Liver (tissue), 9 donors: ENCODE data around the gene TGM6. TPM values are rescaled to one million over a fixed set of nuclear protein-coding genes. Genes with fewer than 3 reads are reported as not detected.

ENCODE experiments used
- DNase-seq: peaks from one replicate; pipeline ENCODE4 v3.0.0-alpha.2; 2017; ENCODE audit warnings: low spot score
- H3K27ac ChIP-seq, 2 donors: one replicate each; pipeline ENCODE4 v1.7.0; 2013; ENCODE audit warnings: inconsistent platforms in 2 of 2, low read length in 2 of 2, control low read depth in 1 of 2, low read depth in 1 of 2, mild to moderate bottlenecking in 1 of 2
- H3K27me3 ChIP-seq, 4 donors: one replicate each; pipeline versions ENCODE4 v1.6.1 to v1.7.0; 2013; ENCODE audit warnings: low read length in 3 of 4, inconsistent platforms in 1 of 4, mild to moderate bottlenecking in 1 of 4, moderate library complexity in 1 of 4; ENCODE audit not compliant: control insufficient read depth in 4 of 4, insufficient read depth in 4 of 4
- H3K36me3 ChIP-seq, 4 donors: one replicate each; pipeline versions ENCODE4 v1.6.1 to v1.7.0; 2013; ENCODE audit warnings: low read length in 3 of 4, mild to moderate bottlenecking in 3 of 4, low read depth in 1 of 4, moderate library complexity in 1 of 4; ENCODE audit not compliant: control insufficient read depth in 4 of 4, insufficient read depth in 3 of 4
- H3K4me1 ChIP-seq, 4 donors: one replicate each; pipeline versions ENCODE4 v1.6.1 to v1.7.0; 2013; ENCODE audit warnings: low read length in 3 of 4, mild to moderate bottlenecking in 3 of 4, moderate library complexity in 1 of 4; ENCODE audit not compliant: control insufficient read depth in 4 of 4, insufficient read depth in 4 of 4
- H3K4me3 ChIP-seq, 3 donors: one replicate each; pipeline versions ENCODE4 v1.6.1 to v1.7.0; 2013; ENCODE audit warnings: low read length in 3 of 3, control low read depth in 1 of 3, low read depth in 1 of 3, mild to moderate bottlenecking in 1 of 3
- H3K9ac ChIP-seq, 2 donors: one replicate each; pipeline ENCODE4 v1.7.0; 2013; ENCODE audit warnings: low read length in 2 of 2, mild to moderate bottlenecking in 2 of 2, moderate library complexity in 2 of 2, control low read depth in 1 of 2, low read depth in 1 of 2
- H3K9me3 ChIP-seq, 4 donors: one replicate each; pipeline versions ENCODE4 v1.6.1 to v1.7.0; 2013; ENCODE audit warnings: low read length in 3 of 4; ENCODE audit not compliant: control insufficient read depth in 4 of 4
- EGR1 ChIP-seq, 2 donors: IDR thresholded peaks; 2 replicates each; pipeline ENCODE4 v1.6.1; 2016 to 2018; ENCODE audit warnings: antibody characterized with exemption in 2 of 2, low read depth in 2 of 2
- FOXA1 ChIP-seq: IDR thresholded peaks from 2 replicates; pipeline ENCODE4 v1.6.1; 2016; ENCODE audit warnings: antibody characterized with exemption
- FOXA2 ChIP-seq: IDR thresholded peaks from 2 replicates; pipeline ENCODE4 v1.6.1; 2016; ENCODE audit warnings: antibody characterized with exemption
- GABPA ChIP-seq, 2 donors: IDR thresholded peaks in 1 of 2; conservative IDR thresholded peaks in 1 of 2; 2 replicates each; pipeline ENCODE4 v1.6.1; 2016; ENCODE audit warnings: antibody characterized with exemption in 2 of 2, mild to moderate bottlenecking in 1 of 2, moderate library complexity in 1 of 2
- JUND ChIP-seq, 2 donors: IDR thresholded peaks; 2 replicates each; pipeline ENCODE4 v1.6.1; 2016; ENCODE audit warnings: antibody characterized with exemption in 2 of 2
- MAX ChIP-seq: IDR thresholded peaks from 2 replicates; pipeline ENCODE4 v1.6.1; 2016; ENCODE audit warnings: antibody characterized with exemption
- NR2F2 ChIP-seq: IDR thresholded peaks from 2 replicates; pipeline ENCODE4 v1.6.1; 2016; ENCODE audit warnings: antibody characterized with exemption
- RAD21 ChIP-seq, 2 donors: IDR thresholded peaks; 2 replicates each; pipeline ENCODE4 v1.6.1; 2016; ENCODE audit warnings: antibody characterized with exemption in 2 of 2, mild to moderate bottlenecking in 2 of 2
- REST ChIP-seq: IDR thresholded peaks from 2 replicates; pipeline ENCODE4 v1.6.1; 2016; ENCODE audit warnings: antibody characterized with exemption, mild to moderate bottlenecking
- RXRA ChIP-seq, 2 donors: IDR thresholded peaks; 2 replicates each; pipeline ENCODE4 v1.6.1; 2017 to 2018; ENCODE audit warnings: antibody characterized with exemption in 2 of 2, mild to moderate bottlenecking in 1 of 2
- SP1 ChIP-seq: IDR thresholded peaks from 2 replicates; pipeline ENCODE4 v1.6.1; 2018; ENCODE audit warnings: antibody characterized with exemption, mild to moderate bottlenecking
- TAF1 ChIP-seq: conservative IDR thresholded peaks from 2 replicates; pipeline ENCODE4 v1.6.1; 2016; ENCODE audit warnings: antibody characterized with exemption, mild to moderate bottlenecking
- YY1 ChIP-seq: IDR thresholded peaks from 2 replicates; pipeline ENCODE4 v1.6.1; 2016; ENCODE audit warnings: antibody characterized with exemption, mild to moderate bottlenecking
- WGBS: extraction: QIAGEN DNeasy Blood & Tissue Kit; methylation state at CpG from one replicate; pipeline ENCODE4 v1.1.7; 2013; 5-methylcytosine and 5-hydroxymethylcytosine counted together
- polyA plus RNA-seq, 2 donors: library from polyadenylated mRNA; stranded (reverse) in 1 of 2; unstranded in 1 of 2; fragments of 200-250 nt in 1 of 2; fragments of >200 nt in 1 of 2; fragmentation: Nextera tagmentation in 1 of 2; extraction: Ambion mirVana in 1 of 2; gene quantifications; one replicate each; pipeline versions ENCODE4 v1.2.1 to v1.2.3, GENCODE V29; 2013 to 2015
- total RNA-seq, 2 donors: library from RNA; depleted of rRNA; stranded (reverse); fragments of >200 nt; gene quantifications; one replicate each; pipeline ENCODE4 v1.2.3, GENCODE V29; 2014
- TF ChIP-seq, protein P1 (sequence below): IDR thresholded peaks from 2 replicates; pipeline ENCODE4 v1.6.1; 2016; ENCODE audit warnings: antibody characterized with exemption
- donor health status: healthy.
- donor health status: healthy.
- donor health status: healthy.
- donor health status: healthy.
- donor health status: healthy.

TGM6 gene
- total RNA-seq (not detected), polyA plus RNA-seq (not detected)

- TF ChIP-seq NR2F2 (no peak), REST (no peak), FOXA2 (no peak), JUND (IDR thresholded peaks at IDR 0.05) (no peak), FOXA1 (no peak), GABPA (IDR thresholded peaks at IDR 0.05 in 1 of 2, conservative IDR thresholded peaks at IDR 0.05 in 1 of 2) (no peak), SP1 (no peak)
- TF ChIP-seq, protein P1, sequence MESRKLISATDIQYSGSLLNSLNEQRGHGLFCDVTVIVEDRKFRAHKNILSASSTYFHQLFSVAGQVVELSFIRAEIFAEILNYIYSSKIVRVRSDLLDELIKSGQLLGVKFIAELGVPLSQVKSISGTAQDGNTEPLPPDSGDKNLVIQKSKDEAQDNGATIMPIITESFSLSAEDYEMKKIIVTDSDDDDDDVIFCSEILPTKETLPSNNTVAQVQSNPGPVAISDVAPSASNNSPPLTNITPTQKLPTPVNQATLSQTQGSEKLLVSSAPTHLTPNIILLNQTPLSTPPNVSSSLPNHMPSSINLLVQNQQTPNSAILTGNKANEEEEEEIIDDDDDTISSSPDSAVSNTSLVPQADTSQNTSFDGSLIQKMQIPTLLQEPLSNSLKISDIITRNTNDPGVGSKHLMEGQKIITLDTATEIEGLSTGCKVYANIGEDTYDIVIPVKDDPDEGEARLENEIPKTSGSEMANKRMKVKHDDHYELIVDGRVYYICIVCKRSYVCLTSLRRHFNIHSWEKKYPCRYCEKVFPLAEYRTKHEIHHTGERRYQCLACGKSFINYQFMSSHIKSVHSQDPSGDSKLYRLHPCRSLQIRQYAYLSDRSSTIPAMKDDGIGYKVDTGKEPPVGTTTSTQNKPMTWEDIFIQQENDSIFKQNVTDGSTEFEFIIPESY = no peak
- Histone ChIP-seq H3K4me1 (no peaks in the 10 kb centered on the region), H3K9ac (no peak within 1 kb of the TSS), H3K27ac (no peak within 1 kb of the TSS), H3K4me3 (no peak within 1 kb of the TSS), H3K27me3 (no peaks in the 10 kb centered on the region), H3K9me3 (no peaks in the 10 kb centered on the region), H3K36me3 (no peaks in the 10 kb centered on the region)
- DNase-seq = no peak
- WGBS = 90% methylated on average over 10 of the region's 10 CpGs
Measured at GRCh38 chr20:2380601-2381000, at the start of gene TGM6. Gene TGM6 (plus strand): TSS chr20:2380901. CDS start chr20:2380969, 68 bp downstream.

GRCh38 chr20:2331106-2331505, 49.6 kb upstream of the TGM6 start:
- WGBS = 93% methylated on average over 5 of the region's 5 CpGs
- DNase-seq = no peak
- Histone ChIP-seq H3K36me3 (no peaks in the 10 kb centered on the region), H3K27ac (no peak overlapping the region), H3K27me3 (no peaks in the 10 kb centered on the region), H3K4me3 (no peak overlapping the region), H3K4me1 (peaks cover 4 to 19% (median 8%) of the 10 kb centered on the region in 4 donors), H3K9ac (no peak overlapping the region), H3K9me3 (no peaks in the 10 kb centered on the region)
- TF ChIP-seq EGR1 (IDR thresholded peaks at IDR 0.05; ENCODE audit: low read depth in 2 of 2) = no peak
- TF ChIP-seq, protein P1 = no peak
- TF ChIP-seq TAF1 = no peak
- TF ChIP-seq MAX = no peak
- TF ChIP-seq YY1 = no peak
- TF ChIP-seq GABPA (IDR thresholded peaks at IDR 0.05 in 1 of 2, conservative IDR thresholded peaks at IDR 0.05 in 1 of 2) = no peak
- no peak for TF ChIP-seq JUND (IDR thresholded peaks at IDR 0.05)
- no peak for TF ChIP-seq RXRA (IDR thresholded peaks at IDR 0.05)
- no peak for TF ChIP-seq REST
- no peak for TF ChIP-seq RAD21 (IDR thresholded peaks at IDR 0.05)
